GM19452 (cell line): ENCODE data around the gene SERPIND1.
A peak's percentile ranks its signal among the peaks of the same experiment; 100 is the strongest.
"Not testable (repeated sequence)": the region's sequence is repeated elsewhere in the genome, so short reads cannot be mapped to it uniquely, and the experiment has no call there.

Experiments used
- ATAC-seq: cut with Tn5 transposase; IDR thresholded peaks from one replicate; pipeline ENCODE4 v1.9.1; 2021; ENCODE audit not compliant: unreplicated experiment

The SERPIND1 gene

GRCh38 chr22:20746431-20747189 is 27.3 kb upstream of the SERPIND1 start:
- no peak for ATAC-seq

GRCh38 chr22:20747223-20747622 is 26.7 kb upstream of the SERPIND1 start:
- ATAC-seq: no peak

- ATAC-seq: no peak
These were observed 25.8 kb upstream of the SERPIND1 start for GRCh38 chr22:20748082-20748481.

- ATAC-seq: peak; percentile 61
These were observed 25.0 kb upstream of the SERPIND1 start for GRCh38 chr22:20748731-20749428.

- peak; percentile 2 for ATAC-seq
These were observed 24.5 kb upstream of the SERPIND1 start for GRCh38 chr22:20749453-20749852.

GRCh38 chr22:20750461-20751184 is 23.3 kb upstream of the SERPIND1 start:
- no peak for ATAC-seq

- ATAC-seq: no peak
These were observed 22.6 kb upstream of the SERPIND1 start for GRCh38 chr22:20751185-20751851.

- ATAC-seq: no peak
These were observed 21.7 kb upstream of the SERPIND1 start for GRCh38 chr22:20752104-20752741.

- ATAC-seq: no peak
These were observed 21.0 kb upstream of the SERPIND1 start for GRCh38 chr22:20752873-20753272.

GRCh38 chr22:20756846-20757245 is 17.1 kb upstream of the SERPIND1 start:
- no peak for ATAC-seq

- ATAC-seq: no peak
These were observed 15.2 kb upstream of the SERPIND1 start for GRCh38 chr22:20758688-20759087.

GRCh38 chr22:20760084-20760483 is 13.8 kb upstream of the SERPIND1 start:
- no peak for ATAC-seq

- no peak for ATAC-seq
These were observed 12.4 kb upstream of the SERPIND1 start for GRCh38 chr22:20761536-20761935.

GRCh38 chr22:20762233-20762796 is 11.6 kb upstream of the SERPIND1 start:
- no peak for ATAC-seq

GRCh38 chr22:20763630-20764470 is 10.1 kb upstream of the SERPIND1 start:
- no peak for ATAC-seq

GRCh38 chr22:20764471-20764720 is 9.5 kb upstream of the SERPIND1 start:
- no peak for ATAC-seq

GRCh38 chr22:20764729-20765128 is 9.2 kb upstream of the SERPIND1 start:
- ATAC-seq: no peak

GRCh38 chr22:20765938-20766337 is 8.0 kb upstream of the SERPIND1 start:
- ATAC-seq: no peak

GRCh38 chr22:20766530-20766929 is 7.4 kb upstream of the SERPIND1 start:
- no peak for ATAC-seq

- ATAC-seq: not testable (repeated sequence)
These were observed 4.5 kb upstream of the SERPIND1 start for GRCh38 chr22:20769496-20769826.
